ENCODE data around the gene MBOAT1. TPM values are rescaled to one million over a fixed set of nuclear protein-coding genes. Genes with fewer than 3 reads are reported as not detected.

MBOAT1 gene
- polyA plus RNA-seq, 1 of the 3 experiments (the other 2 are of a cell fraction) = 3.0 TPM

GRCh38 chr6:20178327-20178726 lies 33.9 kb downstream of the MBOAT1 start:
- Histone ChIP-seq H2AFZ (ENCODE audit: low read depth) (no peak overlapping the region), H3K4me3 (ENCODE audit: low read depth in 2 of 2, low read length in 1 of 2) (no peak overlapping the region), H3K4me2 (no peak overlapping the region), H3K4me1 (ENCODE audit: control insufficient read depth in 1 of 2, insufficient read depth in 2 of 2, low read depth in 1 of 2, low read length in 1 of 2) (no peaks in the 10 kb centered on the region), H3K79me2 (ENCODE audit: insufficient read depth) (no peaks in the 10 kb centered on the region), H3F3A (replicated peaks; ENCODE audit: insufficient read depth) (no peaks in the 10 kb centered on the region), H3K9me2 (no peaks in the 10 kb centered on the region), H3K36me3 (replicated peaks in 1 of 2; ENCODE audit: control insufficient read depth in 1 of 2, insufficient read depth in 2 of 2, low read length in 1 of 2) (no peaks in the 10 kb centered on the region), H3K27ac (ENCODE audit: low read depth in 2 of 2, low read length in 1 of 2) (no peak overlapping the region), H3K9ac (no peak overlapping the region), H3K9me3 (no peaks in the 10 kb centered on the region), H3K27me3 (ENCODE audit: insufficient read depth) (no peaks in the 10 kb centered on the region), H4K20me1 (ENCODE audit: insufficient read depth) (no peaks in the 10 kb centered on the region)
- 94% methylated on average over 2 of the region's 2 CpGs for WGBS (ENCODE audit: low lambda C conversion rate)
- no peak for TF ChIP-seq MEF2A (IDR thresholded peaks at IDR 0.05; ENCODE audit: borderline replicate concordance, low read depth)
- TF ChIP-seq EP300 (IDR thresholded peaks at IDR 0.05; ENCODE audit: borderline replicate concordance in 1 of 2, low read depth in 1 of 2, low read length in 1 of 2) = no peak
- no peak for TF ChIP-seq JUND (IDR thresholded peaks at IDR 0.05)
- TF ChIP-seq RAD21 (IDR thresholded peaks at IDR 0.05; ENCODE audit: low read length) = no peak
- no peak for DNase-seq
- CTCF ChIA-PET = interaction anchor here (1.6 kb wide), 1 partner anchor 52 kb away, joined by 5 read pairs; no protein-coding TSS in a partner anchor
- POLR2A ChIA-PET = no interaction called here

GRCh38 chr6:20175810-20176410 lies 36.4 kb downstream of the MBOAT1 start:
- Histone ChIP-seq H3K9ac (no peak overlapping the region), H3K79me2 (ENCODE audit: insufficient read depth) (no peaks in the 10 kb centered on the region), H3F3A (replicated peaks; ENCODE audit: insufficient read depth) (no peaks in the 10 kb centered on the region), H3K27me3 (ENCODE audit: insufficient read depth) (no peaks in the 10 kb centered on the region), H3K9me2 (no peaks in the 10 kb centered on the region), H3K36me3 (replicated peaks in 1 of 2; ENCODE audit: control insufficient read depth in 1 of 2, insufficient read depth in 2 of 2, low read length in 1 of 2) (no peaks in the 10 kb centered on the region), H3K27ac (ENCODE audit: low read depth in 2 of 2, low read length in 1 of 2) (no peak overlapping the region), H3K4me3 (ENCODE audit: low read depth in 2 of 2, low read length in 1 of 2) (no peak overlapping the region), H4K20me1 (ENCODE audit: insufficient read depth) (no peaks in the 10 kb centered on the region), H3K4me2 (no peak overlapping the region), H3K4me1 (ENCODE audit: control insufficient read depth in 1 of 2, insufficient read depth in 2 of 2, low read depth in 1 of 2, low read length in 1 of 2) (no peaks in the 10 kb centered on the region), H2AFZ (ENCODE audit: low read depth) (no peak overlapping the region), H3K9me3 (no peaks in the 10 kb centered on the region)
- CTCF ChIA-PET = interaction anchor here (0.8 to 1.1 kb wide), 2 partner anchors 37 to 78 kb away, joined by 3 read pairs; no protein-coding TSS in a partner anchor
- TF ChIP-seq USF1 (IDR thresholded peaks at IDR 0.05; ENCODE audit: borderline replicate concordance, low read depth) (no peak), TCF12 (IDR thresholded peaks at IDR 0.05) (no peak), RAD21 (IDR thresholded peaks at IDR 0.05; ENCODE audit: low read length) (no peak), RCOR1 (IDR thresholded peaks at IDR 0.05; ENCODE audit: low read length) (no peak), MEF2A (IDR thresholded peaks at IDR 0.05; ENCODE audit: borderline replicate concordance, low read depth) (no peak), FOXM1 (IDR thresholded peaks at IDR 0.05; ENCODE audit: low read depth) (no peak), FOSL2 (IDR thresholded peaks at IDR 0.05; ENCODE audit: borderline replicate concordance, low read depth) (no peak), JUND (IDR thresholded peaks at IDR 0.05) (no peak)
- TF ChIP-seq, protein P1, sequence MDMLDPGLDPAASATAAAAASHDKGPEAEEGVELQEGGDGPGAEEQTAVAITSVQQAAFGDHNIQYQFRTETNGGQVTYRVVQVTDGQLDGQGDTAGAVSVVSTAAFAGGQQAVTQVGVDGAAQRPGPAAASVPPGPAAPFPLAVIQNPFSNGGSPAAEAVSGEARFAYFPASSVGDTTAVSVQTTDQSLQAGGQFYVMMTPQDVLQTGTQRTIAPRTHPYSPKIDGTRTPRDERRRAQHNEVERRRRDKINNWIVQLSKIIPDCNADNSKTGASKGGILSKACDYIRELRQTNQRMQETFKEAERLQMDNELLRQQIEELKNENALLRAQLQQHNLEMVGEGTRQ (IDR thresholded peaks at IDR 0.05; ENCODE audit: borderline replicate concordance, low read depth, low read length) = no peak
- TF ChIP-seq, protein P2, sequence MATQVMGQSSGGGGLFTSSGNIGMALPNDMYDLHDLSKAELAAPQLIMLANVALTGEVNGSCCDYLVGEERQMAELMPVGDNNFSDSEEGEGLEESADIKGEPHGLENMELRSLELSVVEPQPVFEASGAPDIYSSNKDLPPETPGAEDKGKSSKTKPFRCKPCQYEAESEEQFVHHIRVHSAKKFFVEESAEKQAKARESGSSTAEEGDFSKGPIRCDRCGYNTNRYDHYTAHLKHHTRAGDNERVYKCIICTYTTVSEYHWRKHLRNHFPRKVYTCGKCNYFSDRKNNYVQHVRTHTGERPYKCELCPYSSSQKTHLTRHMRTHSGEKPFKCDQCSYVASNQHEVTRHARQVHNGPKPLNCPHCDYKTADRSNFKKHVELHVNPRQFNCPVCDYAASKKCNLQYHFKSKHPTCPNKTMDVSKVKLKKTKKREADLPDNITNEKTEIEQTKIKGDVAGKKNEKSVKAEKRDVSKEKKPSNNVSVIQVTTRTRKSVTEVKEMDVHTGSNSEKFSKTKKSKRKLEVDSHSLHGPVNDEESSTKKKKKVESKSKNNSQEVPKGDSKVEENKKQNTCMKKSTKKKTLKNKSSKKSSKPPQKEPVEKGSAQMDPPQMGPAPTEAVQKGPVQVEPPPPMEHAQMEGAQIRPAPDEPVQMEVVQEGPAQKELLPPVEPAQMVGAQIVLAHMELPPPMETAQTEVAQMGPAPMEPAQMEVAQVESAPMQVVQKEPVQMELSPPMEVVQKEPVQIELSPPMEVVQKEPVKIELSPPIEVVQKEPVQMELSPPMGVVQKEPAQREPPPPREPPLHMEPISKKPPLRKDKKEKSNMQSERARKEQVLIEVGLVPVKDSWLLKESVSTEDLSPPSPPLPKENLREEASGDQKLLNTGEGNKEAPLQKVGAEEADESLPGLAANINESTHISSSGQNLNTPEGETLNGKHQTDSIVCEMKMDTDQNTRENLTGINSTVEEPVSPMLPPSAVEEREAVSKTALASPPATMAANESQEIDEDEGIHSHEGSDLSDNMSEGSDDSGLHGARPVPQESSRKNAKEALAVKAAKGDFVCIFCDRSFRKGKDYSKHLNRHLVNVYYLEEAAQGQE (IDR thresholded peaks at IDR 0.05; ENCODE audit: low read depth, low read length) = no peak
- TF ChIP-seq, protein P3, sequence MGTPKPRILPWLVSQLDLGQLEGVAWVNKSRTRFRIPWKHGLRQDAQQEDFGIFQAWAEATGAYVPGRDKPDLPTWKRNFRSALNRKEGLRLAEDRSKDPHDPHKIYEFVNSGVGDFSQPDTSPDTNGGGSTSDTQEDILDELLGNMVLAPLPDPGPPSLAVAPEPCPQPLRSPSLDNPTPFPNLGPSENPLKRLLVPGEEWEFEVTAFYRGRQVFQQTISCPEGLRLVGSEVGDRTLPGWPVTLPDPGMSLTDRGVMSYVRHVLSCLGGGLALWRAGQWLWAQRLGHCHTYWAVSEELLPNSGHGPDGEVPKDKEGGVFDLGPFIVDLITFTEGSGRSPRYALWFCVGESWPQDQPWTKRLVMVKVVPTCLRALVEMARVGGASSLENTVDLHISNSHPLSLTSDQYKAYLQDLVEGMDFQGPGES (IDR thresholded peaks at IDR 0.05; ENCODE audit: low read depth, low read length) = no peak
- WGBS (ENCODE audit: low lambda C conversion rate) = 96% methylated on average over 4 of the region's 4 CpGs
- no peak for DNase-seq
- POLR2A ChIA-PET = no interaction called here

Measured in SK-N-SH (cell line).